Peyer's patch (tissue), 4 donors: ENCODE data around the gene HS6ST3. TPM values are rescaled to one million over a fixed set of nuclear protein-coding genes. Genes with fewer than 3 reads are reported as not detected.
A peak's percentile ranks its signal among the peaks of the same experiment; 100 is the strongest.

ENCODE experiments used
- DNase-seq, 3 donors: peaks; one replicate each; pipeline ENCODE4 v3.0.0-alpha.2; 2017 to 2019
- H3K27ac ChIP-seq, 4 donors: fragments of 200-600 bp; sonication (generic); one replicate each; pipeline ENCODE4 v1.5.1; 2016 to 2019
- H3K27me3 ChIP-seq, 2 donors: fragments of 200-600 bp; sonication (generic); one replicate each; pipeline ENCODE4 v1.5.1; 2019
- H3K36me3 ChIP-seq, 3 donors: fragments of 200-600 bp; sonication (generic); one replicate each; pipeline ENCODE4 v1.5.1; 2016 to 2019
- H3K4me1 ChIP-seq, 4 donors: fragments of 200-600 bp; sonication (generic); one replicate each; pipeline ENCODE4 v1.5.1; 2016 to 2019
- H3K4me3 ChIP-seq, 4 donors: fragments of 200-600 bp; sonication (generic); 1 replicate in 3 of 4; 2 replicates in 1 of 4; pipeline ENCODE4 v1.5.1; 2016 to 2019; ENCODE audit warnings: mild to moderate bottlenecking in 1 of 4
- H3K9me3 ChIP-seq, 4 donors: fragments of 200-600 bp; sonication (generic); one replicate each; pipeline ENCODE4 v1.5.1; 2016 to 2019; ENCODE audit warnings: mild to moderate bottlenecking in 1 of 4
- POLR2A ChIP-seq, 2 donors: fragments of 450-650 bp; IDR thresholded peaks; one replicate each; pipeline ENCODE4 v1.5.1; 2017; ENCODE audit warnings: antibody characterized with exemption in 2 of 2, mild to moderate bottlenecking in 2 of 2, moderate library complexity in 2 of 2
- total RNA-seq, 4 donors: library from RNA; depleted of rRNA; stranded (reverse); fragments of >200 nt; gene quantifications; one replicate each; pipeline ENCODE4 v1.1.0, GENCODE V29; 2016
- TF ChIP-seq, protein P1 (sequence below), 6 experiments: fragments of 450-650 bp in 4 of 6; fragments of 200-600 bp in 2 of 6; sonication (generic) in 1 of 6; IDR thresholded peaks; one replicate each; pipeline ENCODE4 v1.5.1; 2017 to 2019; ENCODE audit warnings: antibody characterized with exemption in 6 of 6, mild to moderate bottlenecking in 3 of 6, moderate library complexity in 1 of 6

HS6ST3 gene
- total RNA-seq, 4 donors from 2014 or later: 0.09 TPM; not detected in 3

GRCh38 chr13:96214824-96215445 is 125.0 kb downstream of the HS6ST3 start:
- no peak for DNase-seq
- H3K36me3 ChIP-seq: no peaks in the 10 kb centered on the region
- no peak overlapping the region for H3K27ac ChIP-seq
- no peaks in the 10 kb centered on the region for H3K4me1 ChIP-seq
- no peak for TF ChIP-seq POLR2A (IDR thresholded peaks at IDR 0.05)
- no peak overlapping the region for H3K4me3 ChIP-seq
- no peaks in the 10 kb centered on the region for H3K27me3 ChIP-seq
- H3K9me3 ChIP-seq: peaks cover 0 to 2% (median 0%) of the 10 kb centered on the region in 4 donors

DNA sequence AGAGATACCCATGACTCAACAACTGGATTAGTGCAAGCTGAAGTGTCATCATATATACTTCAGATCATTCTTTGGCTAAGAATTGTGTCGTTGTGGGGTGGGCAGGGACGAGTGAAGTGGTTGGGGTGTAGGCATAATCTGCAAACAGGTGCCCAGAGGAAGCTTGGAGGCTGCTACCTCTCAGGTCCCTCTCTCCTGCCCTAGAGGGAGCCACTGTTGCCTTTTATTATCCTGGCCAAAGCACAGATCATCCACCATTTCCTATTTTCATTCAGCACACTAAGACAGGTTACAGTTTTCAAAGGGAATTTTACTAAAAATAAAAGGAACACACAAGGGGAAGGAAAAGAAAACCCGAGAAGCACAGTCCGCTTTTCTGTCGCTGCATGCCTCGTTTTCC is 126.6 kb downstream of the HS6ST3 start:
- Histone ChIP-seq H3K9me3 (peaks cover 0 to 2% (median 0%) of the 10 kb centered on the region in 4 donors), H3K36me3 (no peaks in the 10 kb centered on the region), H3K27ac (no peak overlapping the region), H3K4me3 (no peak overlapping the region), H3K4me1 (no peaks in the 10 kb centered on the region), H3K27me3 (no peaks in the 10 kb centered on the region)
- no peak for TF ChIP-seq POLR2A (IDR thresholded peaks at IDR 0.05)
- TF ChIP-seq, protein P1, sequence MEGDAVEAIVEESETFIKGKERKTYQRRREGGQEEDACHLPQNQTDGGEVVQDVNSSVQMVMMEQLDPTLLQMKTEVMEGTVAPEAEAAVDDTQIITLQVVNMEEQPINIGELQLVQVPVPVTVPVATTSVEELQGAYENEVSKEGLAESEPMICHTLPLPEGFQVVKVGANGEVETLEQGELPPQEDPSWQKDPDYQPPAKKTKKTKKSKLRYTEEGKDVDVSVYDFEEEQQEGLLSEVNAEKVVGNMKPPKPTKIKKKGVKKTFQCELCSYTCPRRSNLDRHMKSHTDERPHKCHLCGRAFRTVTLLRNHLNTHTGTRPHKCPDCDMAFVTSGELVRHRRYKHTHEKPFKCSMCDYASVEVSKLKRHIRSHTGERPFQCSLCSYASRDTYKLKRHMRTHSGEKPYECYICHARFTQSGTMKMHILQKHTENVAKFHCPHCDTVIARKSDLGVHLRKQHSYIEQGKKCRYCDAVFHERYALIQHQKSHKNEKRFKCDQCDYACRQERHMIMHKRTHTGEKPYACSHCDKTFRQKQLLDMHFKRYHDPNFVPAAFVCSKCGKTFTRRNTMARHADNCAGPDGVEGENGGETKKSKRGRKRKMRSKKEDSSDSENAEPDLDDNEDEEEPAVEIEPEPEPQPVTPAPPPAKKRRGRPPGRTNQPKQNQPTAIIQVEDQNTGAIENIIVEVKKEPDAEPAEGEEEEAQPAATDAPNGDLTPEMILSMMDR (IDR thresholded peaks at IDR 0.05): no peak
- DNase-seq: no peak

- DNase-seq: no peak
- H3K4me3 ChIP-seq: no peak overlapping the region
- no peak overlapping the region for H3K27ac ChIP-seq
- H3K36me3 ChIP-seq: no peaks in the 10 kb centered on the region
- no peaks in the 10 kb centered on the region for H3K4me1 ChIP-seq
- peaks cover 0 to 2% (median 0%) of the 10 kb centered on the region in 4 donors for H3K9me3 ChIP-seq
- no peaks in the 10 kb centered on the region for H3K27me3 ChIP-seq
- TF ChIP-seq, protein P1 (IDR thresholded peaks at IDR 0.05): no peak
- no peak for TF ChIP-seq POLR2A (IDR thresholded peaks at IDR 0.05)
Measured at GRCh38 chr13:96218475-96218874, 128.6 kb downstream of the HS6ST3 start.

- H3K9me3 ChIP-seq: peaks cover 0 to 2% (median 0%) of the 10 kb centered on the region in 4 donors
- H3K4me1 ChIP-seq: no peaks in the 10 kb centered on the region
- no peaks in the 10 kb centered on the region for H3K27me3 ChIP-seq
- no peak overlapping the region for H3K4me3 ChIP-seq
- no peak for DNase-seq
- TF ChIP-seq POLR2A (IDR thresholded peaks at IDR 0.05): no peak
- TF ChIP-seq, protein P1 (IDR thresholded peaks at IDR 0.05): no peak
- H3K36me3 ChIP-seq: no peaks in the 10 kb centered on the region
- H3K27ac ChIP-seq: no peak overlapping the region
Measured at GRCh38 chr13:96221471-96221870, 131.6 kb downstream of the HS6ST3 start.

GRCh38 chr13:96223231-96223630 is 133.3 kb downstream of the HS6ST3 start:
- H3K4me3 ChIP-seq: no peak overlapping the region
- H3K27ac ChIP-seq: no peak overlapping the region
- H3K36me3 ChIP-seq: no peaks in the 10 kb centered on the region
- H3K4me1 ChIP-seq: no peaks in the 10 kb centered on the region
- H3K9me3 ChIP-seq: no peaks in the 10 kb centered on the region
- no peak for DNase-seq
- H3K27me3 ChIP-seq: no peaks in the 10 kb centered on the region
- TF ChIP-seq, protein P1 (IDR thresholded peaks at IDR 0.05): no peak
- TF ChIP-seq POLR2A (IDR thresholded peaks at IDR 0.05): no peak

- TF ChIP-seq POLR2A (IDR thresholded peaks at IDR 0.05): no peak
- TF ChIP-seq, protein P1 (IDR thresholded peaks at IDR 0.05): peak in 4 of 6 experiments; percentile 28 to 37 (median 36)
- Histone ChIP-seq H3K36me3 (no peaks in the 10 kb centered on the region), H3K4me1 (no peaks in the 10 kb centered on the region), H3K9me3 (no peaks in the 10 kb centered on the region), H3K4me3 (no peak overlapping the region), H3K27me3 (no peaks in the 10 kb centered on the region), H3K27ac (no peak overlapping the region)
- no peak for DNase-seq
Measured at GRCh38 chr13:96229356-96229755, 139.4 kb downstream of the HS6ST3 start.
